HepG2 (cell line): Measurements from ENCODE around the gene CD109.

Source experiments
- CEBPB ChIP-seq: IDR thresholded peaks from 2 replicates; pipeline ENCODE4 v1.6.1; 2011; ENCODE audit warnings: low read depth, low read length, improper control_type of control experiment, borderline replicate concordance
- CREB1 ChIP-seq, 2 experiments: fragments of 450-650 bp in 1 of 2; IDR thresholded peaks; 2 replicates each; pipeline ENCODE4 v1.6.1; 2016 to 2017; ENCODE audit warnings: control low read depth in 1 of 2, mild to moderate bottlenecking in 1 of 2, missing compliant biosample characterization in 1 of 2, missing genetic modification characterization in 1 of 2
- EP300 ChIP-seq, 3 experiments: sonication (generic) in 1 of 3; formaldehyde crosslinking in 1 of 3; IDR thresholded peaks; 2 replicates each; pipeline versions ENCODE4 v1.5.1 to v1.6.1; 2011 to 2020; ENCODE audit warnings: low read depth in 2 of 3, low read length in 2 of 3, borderline replicate concordance in 1 of 3, improper control_type of control experiment in 1 of 3, mild to moderate bottlenecking in 1 of 3, missing genetic modification reagents in 1 of 3, moderate library complexity in 1 of 3
- FOXK2 ChIP-seq: fragments of 450-650 bp; IDR thresholded peaks from 2 replicates; pipeline ENCODE4 v1.6.1; 2016
- FOXM1 ChIP-seq: sonication (generic); formaldehyde crosslinking; IDR thresholded peaks from 2 replicates; pipeline ENCODE4 v1.5.0; 2020; ENCODE audit warnings: missing genetic modification reagents
- MIXL1 ChIP-seq: IDR thresholded peaks from 2 replicates; pipeline ENCODE4 v1.6.1; 2016
- RBFOX2 ChIP-seq: fragments of 200-400 bp; formaldehyde crosslinking; IDR thresholded peaks from 2 replicates; pipeline ENCODE4 v1.6.1; 2017; ENCODE audit warnings: low read depth, mild to moderate bottlenecking, low read length
- ZNF670 ChIP-seq: sonication (generic); formaldehyde crosslinking; IDR thresholded peaks from 2 replicates; pipeline ENCODE4 v1.8.0; 2022; ENCODE audit warnings: mild to moderate bottlenecking, missing genetic modification reagents, borderline replicate concordance
- TF ChIP-seq, protein P1 (sequence below): sonication (generic); formaldehyde crosslinking; IDR thresholded peaks from 2 replicates; pipeline ENCODE4 v1.5.0; 2020; ENCODE audit warnings: missing genetic modification reagents

DNA sequence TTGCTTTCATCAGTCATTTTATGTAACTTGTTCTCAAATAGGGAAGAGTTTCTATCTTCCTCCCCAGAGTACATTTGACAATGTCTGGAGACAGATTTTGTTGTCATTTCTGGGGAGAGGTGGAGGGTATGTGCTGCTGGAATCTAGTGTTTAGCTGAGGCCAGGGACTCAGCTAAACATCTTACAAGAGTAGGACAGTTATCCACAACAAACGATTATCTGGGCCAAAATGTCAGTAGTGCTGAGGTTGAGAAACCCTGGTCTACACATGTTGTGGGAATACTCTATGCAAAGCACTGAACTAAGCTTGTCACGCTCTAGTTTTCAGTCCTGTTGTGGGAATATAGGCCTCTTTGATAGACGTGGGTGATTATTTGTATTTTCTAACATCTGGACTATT, 171.4 kb downstream of the CD109 start:
- TF ChIP-seq CEBPB = no peak
- TF ChIP-seq RBFOX2 = no peak
- no peak for TF ChIP-seq ZNF670
- no peak for TF ChIP-seq FOXK2
- no peak for TF ChIP-seq EP300 (IDR thresholded peaks at IDR 0.05; ENCODE audit: low read depth in 2 of 2, low read length in 2 of 2)
- no peak for TF ChIP-seq EP300 (CRISPR knock-in tag; IDR thresholded peaks at IDR 0.05; ENCODE audit: borderline replicate concordance)
- TF ChIP-seq CREB1 (IDR thresholded peaks at IDR 0.05) = no peak
- TF ChIP-seq CREB1 (CRISPR knock-in tag; IDR thresholded peaks at IDR 0.05) = no peak
- TF ChIP-seq, protein P1, sequence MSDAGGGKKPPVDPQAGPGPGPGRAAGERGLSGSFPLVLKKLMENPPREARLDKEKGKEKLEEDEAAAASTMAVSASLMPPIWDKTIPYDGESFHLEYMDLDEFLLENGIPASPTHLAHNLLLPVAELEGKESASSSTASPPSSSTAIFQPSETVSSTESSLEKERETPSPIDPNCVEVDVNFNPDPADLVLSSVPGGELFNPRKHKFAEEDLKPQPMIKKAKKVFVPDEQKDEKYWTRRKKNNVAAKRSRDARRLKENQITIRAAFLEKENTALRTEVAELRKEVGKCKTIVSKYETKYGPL (CRISPR knock-in tag) = no peak
- no peak for TF ChIP-seq FOXM1 (CRISPR knock-in tag)
- TF ChIP-seq MIXL1 = no peak
